H9 (cell line): ENCODE data around the gene SELENOI. TPM values are rescaled to one million over a fixed set of nuclear protein-coding genes. Genes with fewer than 3 reads are reported as not detected.

Experiments used
- DNase-seq: peaks from one replicate; pipeline ENCODE4 v3.0.0-alpha.2; 2017
- H2AFZ ChIP-seq: one replicate; pipeline ENCODE4 v1.6.1; 2013; ENCODE audit warnings: mild to moderate bottlenecking, low read length, control low read depth, moderate library complexity
- H2AK5ac ChIP-seq: 2 replicates; pipeline ENCODE4 v1.6.1; 2013; ENCODE audit warnings: low read length, control low read depth, mixed read lengths; ENCODE audit not compliant: insufficient read length
- H2BK120ac ChIP-seq: one replicate; pipeline ENCODE4 v1.6.1; 2013; ENCODE audit warnings: low read depth, mild to moderate bottlenecking, low read length, control low read depth, inconsistent platforms; ENCODE audit not compliant: poor library complexity, severe bottlenecking
- H2BK12ac ChIP-seq: 2 replicates; pipeline ENCODE4 v1.6.1; 2013; ENCODE audit warnings: low read length, control low read depth, mixed read lengths, low read depth; ENCODE audit not compliant: insufficient read length
- H2BK15ac ChIP-seq: 2 replicates; pipeline ENCODE4 v1.6.1; 2013; ENCODE audit warnings: low read depth, low read length, control low read depth
- H2BK20ac ChIP-seq: one replicate; pipeline ENCODE4 v1.6.1; 2013; ENCODE audit warnings: low read depth, mild to moderate bottlenecking, low read length, control low read depth, inconsistent platforms; ENCODE audit not compliant: poor library complexity, severe bottlenecking
- H2BK5ac ChIP-seq: 2 replicates; pipeline ENCODE4 v1.6.1; 2013; ENCODE audit warnings: low read length, control low read depth, mixed read lengths; ENCODE audit not compliant: insufficient read length
- H3K14ac ChIP-seq: 2 replicates; pipeline ENCODE4 v1.6.1; 2013; ENCODE audit warnings: low read length, control low read depth; ENCODE audit not compliant: insufficient read depth
- H3K18ac ChIP-seq: 2 replicates; pipeline ENCODE4 v1.6.1; 2013; ENCODE audit warnings: low read depth, mild to moderate bottlenecking, mixed read lengths, low read length, control low read depth; ENCODE audit not compliant: insufficient read length
- H3K23ac ChIP-seq: 2 replicates; pipeline ENCODE4 v1.6.1; 2013; ENCODE audit warnings: low read length, control low read depth, mixed read lengths, low read depth; ENCODE audit not compliant: insufficient read length
- H3K23me2 ChIP-seq: 2 replicates; pipeline ENCODE4 v1.6.1; 2013; ENCODE audit warnings: low read depth, mild to moderate bottlenecking, mixed read lengths, low read length, control low read depth; ENCODE audit not compliant: insufficient read length, poor library complexity, severe bottlenecking
- H3K27ac ChIP-seq: 2 replicates; pipeline ENCODE4 v1.5.1; 2013; ENCODE audit warnings: low read length, control low read depth, mixed read lengths, low read depth; ENCODE audit not compliant: insufficient read length
- H3K27me3 ChIP-seq: 2 replicates; pipeline ENCODE4 v1.6.1; 2013; ENCODE audit warnings: low read length, control low read depth, inconsistent platforms; ENCODE audit not compliant: insufficient read depth
- H3K4ac ChIP-seq: 2 replicates; pipeline ENCODE4 v1.6.1; 2013; ENCODE audit warnings: low read depth, mild to moderate bottlenecking, control low read depth, inconsistent platforms, low read length, moderate library complexity
- H3K4me1 ChIP-seq: 2 replicates; pipeline ENCODE4 v1.6.1; 2013; ENCODE audit warnings: low read length, control low read depth, inconsistent platforms; ENCODE audit not compliant: insufficient read depth
- H3K4me2 ChIP-seq: 2 replicates; pipeline ENCODE4 v1.6.1; 2013; ENCODE audit warnings: low read length, control low read depth, mixed read lengths; ENCODE audit not compliant: insufficient read length, insufficient read depth
- H3K56ac ChIP-seq: 2 replicates; pipeline ENCODE4 v1.6.1; 2013; ENCODE audit warnings: low read depth, mild to moderate bottlenecking, mixed read lengths, low read length, control low read depth; ENCODE audit not compliant: insufficient read length
- H3K79me1 ChIP-seq: 2 replicates; pipeline ENCODE4 v1.6.1; 2013; ENCODE audit warnings: low read depth, mild to moderate bottlenecking, moderate library complexity, low read length, control low read depth, inconsistent platforms; ENCODE audit not compliant: insufficient read depth, poor library complexity, severe bottlenecking
- H3K79me2 ChIP-seq: 2 replicates; pipeline ENCODE4 v1.6.1; 2013; ENCODE audit warnings: low read length, control low read depth, inconsistent platforms; ENCODE audit not compliant: insufficient read depth
- H3K9ac ChIP-seq: 2 replicates; pipeline ENCODE4 v1.6.1; 2013; ENCODE audit warnings: low read length, control low read depth, mixed read lengths; ENCODE audit not compliant: insufficient read length; ENCODE audit errors: extremely low read depth
- H3K9me3 ChIP-seq: one replicate; pipeline ENCODE4 v1.6.1; 2013; ENCODE audit warnings: low read depth, low read length, inconsistent platforms; ENCODE audit not compliant: control insufficient read depth
- H3T11ph ChIP-seq: one replicate; pipeline ENCODE4 v1.6.1; 2013; ENCODE audit warnings: mild to moderate bottlenecking, low read length, control low read depth, inconsistent platforms
- H4K20me1 ChIP-seq: one replicate; pipeline ENCODE4 v1.6.1; 2013; ENCODE audit not compliant: control insufficient read depth, insufficient read length, insufficient read depth
- H4K5ac ChIP-seq: 2 replicates; pipeline ENCODE4 v1.6.1; 2013; ENCODE audit warnings: low read depth, mild to moderate bottlenecking, mixed read lengths, low read length, control low read depth; ENCODE audit not compliant: insufficient read length
- H4K8ac ChIP-seq: replicated peaks from 2 replicates; pipeline ENCODE4 v1.6.1; 2013; ENCODE audit warnings: low read length, control low read depth, mixed read lengths, low read depth; ENCODE audit not compliant: insufficient read length
- H4K91ac ChIP-seq: 2 replicates; pipeline ENCODE4 v1.6.1; 2013; ENCODE audit warnings: low read depth, mild to moderate bottlenecking, moderate library complexity, mixed read lengths, low read length, control low read depth; ENCODE audit not compliant: insufficient read length
- H3K27ac Mint-ChIP-seq, 3 experiments: 2 replicates in 2 of 3; 3 replicates in 1 of 3; pipeline ENCODE4 v1.8.0; 2020 to 2021; ENCODE audit warnings: mixed read lengths in 3 of 3, mild to moderate bottlenecking in 1 of 3, moderate library complexity in 1 of 3
- H3K27me3 Mint-ChIP-seq: 2 replicates; pipeline ENCODE4 v1.8.0; 2021; ENCODE audit warnings: low read depth, mild to moderate bottlenecking, moderate library complexity, mixed read lengths
- H3K36me3 Mint-ChIP-seq, 3 experiments: 2 replicates in 2 of 3; 3 replicates in 1 of 3; pipeline ENCODE4 v1.8.0; 2020 to 2021; ENCODE audit warnings: low read depth in 3 of 3, mixed read lengths in 3 of 3; ENCODE audit not compliant: insufficient read depth in 1 of 3
- H3K4me1 Mint-ChIP-seq, 2 experiments: 2 replicates each; pipeline ENCODE4 v1.8.0; 2020; ENCODE audit warnings: mixed read lengths in 2 of 2
- H3K4me3 Mint-ChIP-seq, 2 experiments: 2 replicates in 1 of 2; 3 replicates in 1 of 2; pipeline ENCODE4 v1.8.0; 2020 to 2021; ENCODE audit warnings: mild to moderate bottlenecking in 2 of 2, mixed read lengths in 2 of 2, moderate library complexity in 1 of 2
- H3K9me3 Mint-ChIP-seq, 2 experiments: 2 replicates in 1 of 2; 3 replicates in 1 of 2; pipeline ENCODE4 v1.8.0; 2020; ENCODE audit warnings: mild to moderate bottlenecking in 2 of 2, mixed read lengths in 2 of 2, moderate library complexity in 1 of 2
- CTCF ChIP-seq: fragments of 200-600 bp; sonication (generic); conservative IDR thresholded peaks from 3 replicates; pipeline ENCODE4 v1.8.0; 2021; ENCODE audit warnings: antibody characterized with exemption, mild to moderate bottlenecking
- WGBS: extraction: QIAGEN DNeasy Blood & Tissue Kit; methylation state at CpG from one replicate; pipeline ENCODE4 v1.1.7; 2013; ENCODE audit warnings: missing lambda C conversion rate, low lambda C conversion rate, mixed read lengths; ENCODE audit not compliant: insufficient read length; ENCODE audit errors: extremely low coverage; 5-methylcytosine and 5-hydroxymethylcytosine counted together
- total RNA-seq: library from RNA; stranded (reverse); gene quantifications from 2 replicates; pipeline ENCODE4 v1.2.1, GENCODE V29; 2021

SELENOI gene
- total RNA-seq, 1 experiment from 2014 or later = 41.9 TPM

- H3K23ac ChIP-seq = no peak overlapping the region
- no peak overlapping the region for H3K9ac ChIP-seq
- no peak for TF ChIP-seq CTCF
- no peak overlapping the region for H3K18ac ChIP-seq
- H3K27me3 Mint-ChIP-seq = no peaks in the 10 kb centered on the region
- no peaks in the 10 kb centered on the region; the same call in 1 of the 2 replicates for H3K4me1 ChIP-seq
- H4K20me1 ChIP-seq = no peaks in the 10 kb centered on the region
- H2AK5ac ChIP-seq = no peak overlapping the region
- WGBS = no CpG with 5 or more reads among the region's 4 CpGs
- H3K4me2 ChIP-seq = no peak overlapping the region
- H3K27ac Mint-ChIP-seq = peak overlapping the region in 1 of 3 experiments; percentile 26; a peak in 2 of 7 replicates
- peaks cover 13% of the 10 kb centered on the region for H3K79me1 ChIP-seq
- H3K27me3 ChIP-seq = no peaks in the 10 kb centered on the region
- no peak for DNase-seq
- no peak overlapping the region for H2AFZ ChIP-seq
- no peak overlapping the region for H3T11ph ChIP-seq
- no peaks in the 10 kb centered on the region for H3K23me2 ChIP-seq
- H3K36me3 Mint-ChIP-seq = no peaks in the 10 kb centered on the region
- no peak overlapping the region for H2BK20ac ChIP-seq
- H4K8ac ChIP-seq = no peak overlapping the region
- no peak overlapping the region for H2BK15ac ChIP-seq
- H3K4ac ChIP-seq = no peak overlapping the region
- no peak overlapping the region for H2BK12ac ChIP-seq
- H3K9me3 ChIP-seq = no peaks in the 10 kb centered on the region
- peaks cover 21% of the 10 kb centered on the region in 2 experiments for H3K4me1 Mint-ChIP-seq
- H3K79me2 ChIP-seq = peaks cover 26% of the 10 kb centered on the region; the same call in 1 of the 2 replicates
- no peak overlapping the region for H4K5ac ChIP-seq
- no peak overlapping the region for H2BK5ac ChIP-seq
- no peak overlapping the region for H3K14ac ChIP-seq
- H2BK120ac ChIP-seq = no peak overlapping the region
- H3K56ac ChIP-seq = no peak overlapping the region
- H3K9me3 Mint-ChIP-seq = no peaks in the 10 kb centered on the region
- H4K91ac ChIP-seq = no peak overlapping the region
- H3K4me3 Mint-ChIP-seq = no peak overlapping the region
- no peak overlapping the region for H3K27ac ChIP-seq
Observed at GRCh38 chr2:26359886-26360473, 14.0 kb downstream of the SELENOI start.
